NCI-H524 (cell line): ENCODE data around the gene SIRT1.
"Not testable (repeated sequence)": the region's sequence is repeated elsewhere in the genome, so short reads cannot be mapped to it uniquely, and the experiment has no call there.

ENCODE experiments used
- DNase-seq, 2 experiments: peaks; one replicate each; lab custom pipeline; 2025; lab: John Stamatoyannopoulos, UW

SIRT1 gene

DNA sequence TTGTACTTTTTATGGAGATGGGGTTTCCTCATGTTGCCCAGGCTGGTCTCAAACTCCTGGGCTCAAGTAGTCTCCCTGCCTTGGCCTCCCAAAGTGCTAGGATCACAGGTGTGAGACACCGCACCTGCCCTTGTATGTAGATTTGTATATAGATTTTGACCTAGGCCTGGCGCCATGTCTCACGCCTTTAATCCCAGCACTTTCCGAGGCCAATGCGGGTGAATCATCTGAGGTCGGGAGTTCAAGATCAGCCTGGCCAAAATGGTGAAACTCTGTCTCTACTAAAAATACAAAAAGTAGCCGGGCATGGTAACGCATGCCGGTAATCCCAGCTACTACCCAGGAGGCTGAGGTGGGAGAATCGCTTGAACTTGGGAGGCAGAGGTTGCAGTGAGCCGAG, 7.0 kb upstream of the SIRT1 start:
- not testable (repeated sequence) for DNase-seq

- no peak for DNase-seq
Measured at GRCh38 chr10:67878133-67878532, 6.3 kb upstream of the SIRT1 start.

DNA sequence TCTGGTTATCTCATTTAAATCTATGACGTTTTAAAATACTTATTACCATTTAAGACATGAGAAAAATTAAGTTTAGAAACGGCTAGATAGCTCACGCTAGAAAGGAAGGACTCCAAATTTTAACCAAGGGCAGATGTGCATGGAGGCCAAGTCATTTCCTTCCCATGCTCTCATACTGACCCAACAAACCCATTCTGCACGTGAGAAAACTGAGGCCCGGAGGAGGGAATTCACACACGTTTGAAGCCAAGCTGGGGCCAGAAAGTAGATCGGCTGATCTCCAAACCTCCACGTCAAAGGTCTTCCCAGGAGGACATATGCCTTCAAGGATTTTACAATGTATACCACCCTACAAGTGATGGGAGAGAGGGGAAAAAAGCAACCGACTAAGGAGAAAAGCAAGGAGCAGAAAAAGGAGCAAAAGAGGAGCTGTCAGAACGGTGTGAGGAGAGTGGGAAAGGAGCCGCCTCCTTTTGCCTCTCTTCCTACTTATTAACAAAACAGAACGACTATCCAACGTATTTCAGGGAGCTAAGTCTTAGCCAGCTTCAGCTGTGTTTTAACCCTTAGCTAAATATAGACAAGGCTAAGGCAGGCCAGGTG, 645 bp upstream of the SIRT1 start:
- no peak for DNase-seq

DNA sequence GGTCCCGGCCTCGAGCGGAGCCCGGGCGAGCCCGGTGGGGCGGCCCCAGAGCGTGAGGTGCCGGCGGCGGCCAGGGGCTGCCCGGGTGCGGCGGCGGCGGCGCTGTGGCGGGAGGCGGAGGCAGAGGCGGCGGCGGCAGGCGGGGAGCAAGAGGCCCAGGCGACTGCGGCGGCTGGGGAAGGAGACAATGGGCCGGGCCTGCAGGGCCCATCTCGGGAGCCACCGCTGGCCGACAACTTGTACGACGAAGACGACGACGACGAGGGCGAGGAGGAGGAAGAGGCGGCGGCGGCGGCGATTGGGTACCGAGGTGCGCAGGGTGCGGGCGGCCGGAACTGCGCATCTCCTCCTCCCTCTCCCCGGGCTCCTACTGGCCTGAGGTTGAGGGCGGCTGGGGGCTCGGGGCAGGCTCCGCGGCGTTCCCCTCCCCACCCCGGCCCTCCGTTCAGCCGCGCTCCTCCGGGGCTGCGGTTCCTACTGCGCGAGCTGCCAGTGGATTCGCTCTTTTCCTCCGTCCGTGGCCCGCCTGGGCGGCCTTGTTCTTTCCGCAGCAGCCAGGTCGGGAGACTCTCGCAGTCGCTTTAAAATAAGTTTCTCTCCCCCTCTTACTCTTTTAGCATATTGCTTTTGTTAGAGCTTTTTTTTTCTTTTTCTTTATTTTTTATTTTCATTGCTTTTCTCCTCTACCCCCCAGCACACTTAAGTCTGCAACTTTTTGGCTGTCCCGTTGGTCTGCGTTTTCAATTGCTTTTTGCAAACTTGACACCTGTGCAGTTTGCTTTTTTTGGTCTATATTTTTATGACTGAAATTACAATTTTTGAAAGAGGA, 600 bp downstream of the SIRT1 start:
- DNase-seq, result peak in 1 of 2 experiments; percentile 40

- DNase-seq, result no peak
Measured at GRCh38 chr10:67893637-67894036, 9.2 kb downstream of the SIRT1 start.

DNA sequence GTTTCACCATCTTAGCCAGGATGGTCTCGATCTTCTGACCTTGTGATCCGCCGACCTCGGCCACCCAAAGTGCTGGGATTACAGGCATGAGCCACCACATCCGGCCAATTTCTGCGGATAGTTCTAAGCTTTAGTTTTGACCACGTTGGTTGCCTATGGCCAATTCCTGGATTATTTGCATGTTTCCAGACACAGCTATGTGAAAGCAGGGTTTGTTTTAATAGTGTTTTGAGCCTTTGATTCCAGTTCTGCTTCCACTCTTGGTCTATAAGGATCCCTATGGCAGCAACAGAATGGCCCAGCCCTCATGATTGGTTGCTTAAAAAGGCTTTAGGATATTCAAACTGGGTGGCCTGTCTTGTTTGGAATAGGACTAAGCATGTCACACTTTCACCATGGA, 19.1 kb downstream of the SIRT1 start:
- no peak for DNase-seq

- DNase-seq, result no peak
Measured at GRCh38 chr10:67912331-67912946, 28.0 kb downstream of the SIRT1 start.

DNA sequence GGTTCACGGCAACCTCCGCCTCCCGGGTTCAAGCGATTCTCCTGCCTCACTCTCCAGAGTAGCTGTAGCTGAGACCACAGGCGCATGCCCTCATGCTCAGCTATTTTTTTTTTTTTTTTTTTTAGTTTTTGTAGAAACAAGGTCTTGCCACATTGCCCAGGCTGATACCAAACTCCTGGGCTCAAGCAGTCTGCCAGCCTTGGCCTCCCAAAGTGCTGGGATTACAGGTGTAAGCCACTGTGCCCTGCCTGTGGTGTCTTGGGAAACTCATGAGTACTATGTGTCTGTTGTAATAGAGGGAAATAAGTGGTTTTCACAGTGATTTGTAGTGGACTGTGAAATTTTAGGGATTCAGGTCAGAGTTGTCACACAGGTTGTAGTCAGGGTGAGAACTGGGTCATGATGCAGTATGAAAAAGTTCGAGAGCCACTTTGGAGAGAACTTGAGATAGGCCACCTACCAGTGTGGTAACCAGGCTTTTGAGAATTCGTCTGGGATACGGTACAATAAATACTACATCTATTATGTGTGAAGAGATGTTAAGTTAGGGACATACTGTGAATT, 30.4 kb downstream of the SIRT1 start:
- DNase-seq, result no peak

DNA sequence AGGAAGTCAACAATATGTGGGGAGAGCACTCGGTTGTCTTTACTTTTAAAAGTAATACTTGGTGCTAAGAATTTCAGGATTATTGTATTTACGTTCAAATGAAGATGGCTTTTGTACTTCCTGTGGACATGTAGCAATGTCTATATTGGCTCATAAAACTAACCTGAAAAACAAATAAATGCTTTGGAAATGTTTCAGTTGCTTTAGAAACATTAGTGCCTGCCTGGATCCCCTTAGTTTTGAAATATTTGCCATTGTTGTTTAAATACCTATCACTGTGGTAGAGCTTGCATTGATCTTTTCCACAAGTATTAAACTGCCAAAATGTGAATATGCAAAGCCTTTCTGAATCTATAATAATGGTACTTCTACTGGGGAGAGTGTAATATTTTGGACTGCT, 32.7 kb downstream of the SIRT1 start:
- no peak for DNase-seq

- no peak for DNase-seq
Measured at GRCh38 chr10:67917679-67918078, 33.2 kb downstream of the SIRT1 start.

GRCh38 chr10:67921065-67921464, 36.6 kb downstream of the SIRT1 start:
- no peak for DNase-seq

DNA sequence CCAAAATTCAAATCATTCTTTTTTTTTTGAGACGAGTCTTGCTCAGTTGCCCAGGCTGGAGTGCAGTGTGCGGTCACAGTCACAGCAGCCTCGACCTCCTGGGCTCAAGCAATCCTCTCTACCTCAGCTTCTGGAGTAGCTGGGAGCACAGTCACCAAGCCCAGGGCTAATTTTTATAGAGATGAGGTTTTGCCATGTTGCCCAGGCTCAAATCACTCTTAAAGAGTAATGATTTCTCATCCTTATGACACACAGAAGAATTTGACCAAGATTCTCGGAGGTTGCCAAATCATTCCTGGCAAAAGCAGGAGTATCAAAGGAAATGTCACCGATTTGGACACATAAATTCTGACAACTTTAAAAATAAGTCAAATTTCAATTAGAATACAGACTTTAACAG, 39.1 kb downstream of the SIRT1 start:
- DNase-seq, result no peak

GRCh38 chr10:67924136-67924535, 39.7 kb downstream of the SIRT1 start:
- DNase-seq, result no peak

DNA sequence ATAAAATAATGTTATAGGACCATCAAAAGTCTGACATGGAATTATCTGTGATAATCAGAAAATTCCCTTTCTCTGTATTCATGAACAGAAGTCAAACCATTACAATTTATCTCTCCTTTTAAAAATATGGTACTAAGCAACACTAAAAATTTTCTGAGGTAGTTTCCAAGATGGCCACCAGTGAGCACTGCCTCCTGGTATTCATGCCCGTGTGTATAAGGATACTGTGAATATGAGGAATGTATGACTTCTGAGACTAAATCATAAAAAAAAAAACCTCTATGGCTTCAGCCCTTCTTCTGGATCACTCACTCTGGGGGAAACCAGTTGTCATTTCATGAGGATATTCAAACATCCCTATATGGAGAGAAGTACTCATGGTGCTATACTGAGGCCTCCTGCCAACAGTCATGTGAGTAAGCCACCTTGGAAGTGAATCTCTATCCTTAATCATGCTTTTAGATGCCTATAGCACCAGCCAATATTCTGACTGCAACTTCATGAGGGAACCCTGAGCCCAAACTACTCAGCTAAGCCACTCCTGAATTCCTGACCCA, 41.1 kb downstream of the SIRT1 start:
- no peak for DNase-seq

GRCh38 chr10:67926951-67927350, 42.5 kb downstream of the SIRT1 start:
- DNase-seq, result no peak

DNA sequence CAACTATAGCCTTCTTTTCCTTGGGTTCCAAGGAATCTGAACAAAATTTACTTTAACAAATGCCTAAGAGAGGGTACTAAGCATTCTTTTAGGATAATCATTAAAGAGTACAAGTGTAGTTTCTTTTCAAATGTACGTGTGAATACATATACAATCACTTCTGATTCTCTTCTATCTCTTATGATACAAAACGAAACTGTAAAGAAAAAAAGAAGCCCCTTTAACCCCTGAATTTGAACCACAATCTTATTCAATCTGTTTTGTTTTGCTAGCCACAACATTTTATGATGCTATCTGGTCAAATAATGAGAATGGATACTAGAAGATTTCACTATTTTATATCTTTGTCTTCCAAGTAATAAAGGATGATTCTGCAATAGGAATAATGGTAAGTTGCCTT, 48.7 kb downstream of the SIRT1 start:
- no peak for DNase-seq

DNA sequence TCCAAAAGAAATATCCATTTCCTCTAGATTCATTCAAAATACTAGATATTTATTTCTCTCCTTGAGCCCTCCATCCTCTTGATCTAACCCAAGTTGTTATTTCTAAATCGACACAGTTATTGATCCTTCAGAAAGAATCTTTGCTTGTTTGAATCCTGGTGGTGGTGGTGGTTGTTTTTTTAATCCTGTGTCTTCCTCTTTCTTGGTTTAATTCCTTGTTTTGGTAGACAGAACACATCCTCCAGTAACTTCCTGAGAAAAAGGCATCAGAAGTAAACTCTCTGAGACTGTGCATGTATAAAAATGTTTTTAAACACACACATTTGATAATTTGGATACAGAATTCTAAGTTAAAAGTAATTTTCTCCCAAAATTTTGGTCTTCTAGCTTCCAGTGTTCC, 49.9 kb downstream of the SIRT1 start:
- no peak for DNase-seq

- DNase-seq, result no peak
Measured at GRCh38 chr10:67935223-67935622, 50.8 kb downstream of the SIRT1 start.

- DNase-seq, result no peak
Measured at GRCh38 chr10:67936416-67936815, 52.0 kb downstream of the SIRT1 start.

- no peak for DNase-seq
Measured at GRCh38 chr10:67943917-67944316, 59.5 kb downstream of the SIRT1 start.

- no peak for DNase-seq
Measured at GRCh38 chr10:67955614-67956013, 71.2 kb downstream of the SIRT1 start.

- DNase-seq, result no peak
Measured at GRCh38 chr10:67959839-67960476, 75.5 kb downstream of the SIRT1 start.
